Kidney (tissue), 14 donors: ENCODE results near the gene DNASE1L1. TPM values are rescaled to one million over a fixed set of nuclear protein-coding genes. Genes with fewer than 3 reads are reported as not detected.
A peak's percentile ranks its signal among the peaks of the same experiment; 100 is the strongest.

ENCODE experiments used
- DNase-seq, 5 donors: peaks; one replicate each; pipeline ENCODE4 v3.0.0-alpha.2; 2013 to 2020
- FAIRE-seq: peaks from 2 replicates; lab custom pipeline; 2012; peaks lifted over from hg19 to GRCh38; lab: Jason Lieb, UNC
- H3K27ac ChIP-seq, 2 donors: one replicate each; pipeline ENCODE4 v1.7.0; 2013; ENCODE audit warnings: low read depth in 2 of 2, low read length in 2 of 2, inconsistent platforms in 1 of 2
- H3K27me3 ChIP-seq: one replicate; pipeline ENCODE4 v1.7.1; 2013; ENCODE audit warnings: low read length, inconsistent platforms; ENCODE audit not compliant: control insufficient read depth, insufficient read depth
- H3K36me3 ChIP-seq, 3 donors: one replicate each; pipeline versions ENCODE4 v1.7.0 to v1.7.1; 2013; ENCODE audit warnings: low read length in 3 of 3, control low read depth in 1 of 3, inconsistent platforms in 1 of 3; ENCODE audit not compliant: insufficient read depth in 3 of 3, control insufficient read depth in 2 of 3
- H3K4me1 ChIP-seq, 3 donors: one replicate each; pipeline versions ENCODE4 v1.7.0 to v1.7.1; 2013; ENCODE audit warnings: low read length in 3 of 3, inconsistent platforms in 1 of 3, low read depth in 1 of 3; ENCODE audit not compliant: control insufficient read depth in 2 of 3, insufficient read depth in 2 of 3
- H3K4me3 ChIP-seq, 3 donors: one replicate each; pipeline versions ENCODE4 v1.7.0 to v1.8.1; 2013; ENCODE audit warnings: low read length in 3 of 3, control low read depth in 1 of 3, inconsistent platforms in 1 of 3
- H3K9ac ChIP-seq, 3 donors: one replicate each; pipeline versions ENCODE4 v1.7.0 to v1.7.1; 2013; ENCODE audit warnings: low read length in 3 of 3, control low read depth in 1 of 3, inconsistent platforms in 1 of 3
- H3K9me3 ChIP-seq, 3 donors: one replicate each; pipeline versions ENCODE4 v1.7.0 to v1.7.1; 2013; ENCODE audit warnings: low read length in 3 of 3, control low read depth in 1 of 3, inconsistent platforms in 1 of 3; ENCODE audit not compliant: control insufficient read depth in 2 of 3, insufficient read depth in 1 of 3
- intact Hi-C: fragments of 100-400 bp; cut with DNase I; formaldehyde crosslinking; loops from one replicate; pipeline ENCODE4 v1.11.1; 2022
- polyA plus RNA-seq: library from polyadenylated mRNA; stranded (reverse); fragments of 350-450 nt; fragmentation: Illumina TruSeq; extraction: RNeasy Lipid Tissue Mini Kit (QIAGEN cat#74804); gene quantifications from one replicate; pipeline ENCODE4 v1.2.3, GENCODE V29; 2014; ENCODE audit warnings: low read depth, low replicate concordance; ENCODE audit not compliant: insufficient read depth
- total RNA-seq: library from RNA; stranded (reverse); fragmentation: NEBNext Ultra II Directional; extraction: Animal tissue kit (Norgen Biotek cat#: 25700); gene quantifications from one replicate; pipeline ENCODE4 v1.2.1, GENCODE V29; 2021
- TF ChIP-seq, protein P1 (sequence below): IDR thresholded peaks from 3 replicates; pipeline ENCODE4 v1.5.1; 2012; ENCODE audit warnings: mild to moderate bottlenecking, moderate library complexity, borderline replicate concordance; ENCODE audit not compliant: insufficient read depth; ENCODE audit errors: extremely low read depth
- donor health status: control.
- donor health status: control.
- donor health status: control.
- donor health status: control.
- donor health status: control.
- donor health status: DM: yes; HTN: yes; CAD: no.
- donor health status: Normal renal cell carcinoma (clear cell type).

Gene DNASE1L1
- total and polyA plus RNA-seq, 2 donors from 2014 or later: 28.0 to 33.8 TPM

DNA sequence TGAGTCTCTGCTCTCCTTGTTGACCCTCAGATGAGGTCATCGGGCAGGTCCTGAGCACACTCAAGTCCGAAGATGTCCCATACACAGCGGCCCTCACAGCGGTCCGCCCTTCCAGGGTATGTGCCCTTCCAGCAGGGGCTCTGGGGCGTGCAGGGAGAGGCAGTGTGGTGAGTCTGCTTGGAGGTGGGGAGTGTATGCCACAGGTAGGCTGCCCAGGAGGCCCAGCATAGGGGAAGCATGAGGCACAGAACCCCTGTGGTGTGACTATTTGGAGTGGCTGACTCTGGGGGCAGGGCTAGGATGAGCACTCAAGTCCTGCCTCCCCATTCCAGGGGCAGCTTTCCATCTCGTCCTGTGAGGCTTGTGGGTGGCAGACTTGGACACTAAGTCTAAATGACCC, 24.6 kb upstream of the DNASE1L1 start:
- Histone ChIP-seq H3K4me3 (no peak overlapping the region), H3K4me1 (peaks cover 0 to 13% (median 3%) of the 10 kb centered on the region in 3 donors), H3K27me3 (no peaks in the 10 kb centered on the region), H3K36me3 (peaks cover 0 to 10% (median 4%) of the 10 kb centered on the region in 3 donors), H3K9ac (no peak overlapping the region), H3K9me3 (no peaks in the 10 kb centered on the region), H3K27ac (no peak overlapping the region)
- TF ChIP-seq, protein P1, sequence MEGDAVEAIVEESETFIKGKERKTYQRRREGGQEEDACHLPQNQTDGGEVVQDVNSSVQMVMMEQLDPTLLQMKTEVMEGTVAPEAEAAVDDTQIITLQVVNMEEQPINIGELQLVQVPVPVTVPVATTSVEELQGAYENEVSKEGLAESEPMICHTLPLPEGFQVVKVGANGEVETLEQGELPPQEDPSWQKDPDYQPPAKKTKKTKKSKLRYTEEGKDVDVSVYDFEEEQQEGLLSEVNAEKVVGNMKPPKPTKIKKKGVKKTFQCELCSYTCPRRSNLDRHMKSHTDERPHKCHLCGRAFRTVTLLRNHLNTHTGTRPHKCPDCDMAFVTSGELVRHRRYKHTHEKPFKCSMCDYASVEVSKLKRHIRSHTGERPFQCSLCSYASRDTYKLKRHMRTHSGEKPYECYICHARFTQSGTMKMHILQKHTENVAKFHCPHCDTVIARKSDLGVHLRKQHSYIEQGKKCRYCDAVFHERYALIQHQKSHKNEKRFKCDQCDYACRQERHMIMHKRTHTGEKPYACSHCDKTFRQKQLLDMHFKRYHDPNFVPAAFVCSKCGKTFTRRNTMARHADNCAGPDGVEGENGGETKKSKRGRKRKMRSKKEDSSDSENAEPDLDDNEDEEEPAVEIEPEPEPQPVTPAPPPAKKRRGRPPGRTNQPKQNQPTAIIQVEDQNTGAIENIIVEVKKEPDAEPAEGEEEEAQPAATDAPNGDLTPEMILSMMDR: no peak
- peak in 1 of 5 donors; percentile 16 for DNase-seq
- intact Hi-C loops: no loop called here
- no peak for FAIRE-seq

- FAIRE-seq: no peak
- no peaks in the 10 kb centered on the region for H3K9me3 ChIP-seq
- intact Hi-C loops: no loop called here
- H3K36me3 ChIP-seq: peaks cover 0 to 10% (median 4%) of the 10 kb centered on the region in 3 donors
- no peak overlapping the region for H3K9ac ChIP-seq
- peaks cover 0 to 5% (median 0%) of the 10 kb centered on the region in 3 donors for H3K4me1 ChIP-seq
- TF ChIP-seq, protein P1: no peak
- no peaks in the 10 kb centered on the region for H3K27me3 ChIP-seq
- DNase-seq: peak in 1 of 5 donors; percentile 23
- H3K4me3 ChIP-seq: no peak overlapping the region
- no peak overlapping the region for H3K27ac ChIP-seq
Measured at GRCh38 chrX:154432210-154432609, 23.2 kb upstream of the DNASE1L1 start.

- TF ChIP-seq, protein P1: no peak
Measured at GRCh38 chrX:154431341-154431740, 22.3 kb upstream of the DNASE1L1 start.

GRCh38 chrX:154430916-154431315, 21.9 kb upstream of the DNASE1L1 start:
- Histone ChIP-seq H3K9me3 (no peaks in the 10 kb centered on the region), H3K36me3 (peaks cover 0 to 10% (median 4%) of the 10 kb centered on the region in 3 donors), H3K4me1 (peaks cover 0 to 5% (median 0%) of the 10 kb centered on the region in 3 donors), H3K27me3 (no peaks in the 10 kb centered on the region), H3K4me3 (peak overlapping the region in 2 of 3 donors; percentile 7 to 17), H3K27ac (peak overlapping the region in 1 of 2 donors; percentile 60), H3K9ac (peak overlapping the region in 1 of 3 donors; percentile 26)
- DNase-seq (no peak), FAIRE-seq (no peak)
- TF ChIP-seq, protein P1: no peak
- intact Hi-C loops: no loop called here

More at GRCh38 chrX:154431341-154431740, 22.3 kb upstream of the DNASE1L1 start:
- H3K4me3 ChIP-seq: no peak overlapping the region
- H3K27me3 ChIP-seq: no peaks in the 10 kb centered on the region
- H3K27ac ChIP-seq: no peak overlapping the region
- no peaks in the 10 kb centered on the region for H3K9me3 ChIP-seq
- FAIRE-seq (no peak), DNase-seq (peak in 1 of 5 donors; percentile 49)
- H3K4me1 ChIP-seq: peaks cover 0 to 5% (median 0%) of the 10 kb centered on the region in 3 donors
- H3K36me3 ChIP-seq: peaks cover 0 to 10% (median 4%) of the 10 kb centered on the region in 3 donors
- intact Hi-C loops: no loop called here
- H3K9ac ChIP-seq: no peak overlapping the region
